Ascending aorta (tissue), 2 donors: ENCODE measurements around the gene KRTAP17-1. TPM values are rescaled to one million over a fixed set of nuclear protein-coding genes. Genes with fewer than 3 reads are reported as not detected.

Source experiments
- DNase-seq, 2 donors: peaks; one replicate each; pipeline ENCODE4 v3.0.0-alpha.2; 2019; ENCODE audit warnings: low spot score in 2 of 2
- H3K27ac ChIP-seq, 2 donors: fragments of 200-600 bp; sonication (generic); one replicate each; pipeline ENCODE4 v1.5.1; 2016 to 2017; ENCODE audit warnings: mild to moderate bottlenecking in 1 of 2
- H3K27me3 ChIP-seq: fragments of 200-600 bp; sonication (generic); one replicate; pipeline ENCODE4 v1.5.1; 2017
- H3K36me3 ChIP-seq, 2 donors: fragments of 200-600 bp; sonication (generic); one replicate each; pipeline ENCODE4 v1.5.1; 2016
- H3K4me1 ChIP-seq, 2 donors: fragments of 200-600 bp; sonication (generic); one replicate each; pipeline ENCODE4 v1.5.1; 2016 to 2017; ENCODE audit warnings: mild to moderate bottlenecking in 1 of 2
- H3K4me3 ChIP-seq, 2 donors: fragments of 200-600 bp; sonication (generic); one replicate each; pipeline ENCODE4 v1.5.1; 2016 to 2017; ENCODE audit warnings: mild to moderate bottlenecking in 1 of 2
- H3K9me3 ChIP-seq, 2 donors: fragments of 200-600 bp; sonication (generic); one replicate each; pipeline ENCODE4 v1.5.1; 2016
- CTCF ChIP-seq, 3 experiments: fragments of 200-600 bp in 2 of 3; fragments of 450-650 bp in 1 of 3; sonication (generic) in 2 of 3; IDR thresholded peaks; one replicate each; pipeline ENCODE4 v1.5.1; 2016 to 2019; ENCODE audit warnings: antibody characterized with exemption in 3 of 3, mild to moderate bottlenecking in 1 of 3, moderate library complexity in 1 of 3
- intact Hi-C: fragments of 100-400 bp; cut with DNase I; formaldehyde crosslinking; loops from one replicate; pipeline ENCODE4 v1.15.1; 2023
- total RNA-seq: library from RNA; depleted of rRNA; stranded (reverse); fragments of >200 nt; gene quantifications from one replicate; pipeline ENCODE4 v1.1.0, GENCODE V29; 2016

KRTAP17-1 gene
- total RNA-seq, 1 donor from 2014 or later = not detected

GRCh38 chr17:41340934-41341861 is 25.7 kb upstream of the KRTAP17-1 start:
- H3K9me3 ChIP-seq = no peaks in the 10 kb centered on the region
- no peak for TF ChIP-seq CTCF (IDR thresholded peaks at IDR 0.05)
- intact Hi-C loops = no loop called here

GRCh38 chr17:41340494-41340893 is 25.0 kb upstream of the KRTAP17-1 start:
- Histone ChIP-seq H3K9me3 (no peaks in the 10 kb centered on the region), H3K36me3 (no peaks in the 10 kb centered on the region), H3K4me1 (no peaks in the 10 kb centered on the region), H3K27ac (no peak overlapping the region), H3K4me3 (no peak overlapping the region), H3K27me3 (no peaks in the 10 kb centered on the region)
- intact Hi-C loops = no loop called here
- TF ChIP-seq CTCF (IDR thresholded peaks at IDR 0.05) = no peak
- no peak for DNase-seq

More at GRCh38 chr17:41340934-41341861, 25.7 kb upstream of the KRTAP17-1 start:
- H3K27ac ChIP-seq = no peak overlapping the region
- H3K27me3 ChIP-seq = no peaks in the 10 kb centered on the region
- DNase-seq = no peak
- no peaks in the 10 kb centered on the region for H3K4me1 ChIP-seq
- H3K4me3 ChIP-seq = no peak overlapping the region
- no peaks in the 10 kb centered on the region for H3K36me3 ChIP-seq

GRCh38 chr17:41339571-41340172 is 24.2 kb upstream of the KRTAP17-1 start:
- Histone ChIP-seq H3K36me3 (no peaks in the 10 kb centered on the region), H3K27me3 (no peaks in the 10 kb centered on the region), H3K9me3 (no peaks in the 10 kb centered on the region), H3K4me1 (no peaks in the 10 kb centered on the region), H3K4me3 (no peak overlapping the region), H3K27ac (no peak overlapping the region)
- intact Hi-C loops = no loop called here
- no peak for TF ChIP-seq CTCF (IDR thresholded peaks at IDR 0.05)
- DNase-seq = no peak

GRCh38 chr17:41338961-41339485 is 23.5 kb upstream of the KRTAP17-1 start:
- Histone ChIP-seq H3K36me3 (no peaks in the 10 kb centered on the region), H3K27ac (no peak overlapping the region), H3K4me1 (no peaks in the 10 kb centered on the region), H3K4me3 (no peak overlapping the region), H3K9me3 (no peaks in the 10 kb centered on the region), H3K27me3 (no peaks in the 10 kb centered on the region)
- no peak for TF ChIP-seq CTCF (IDR thresholded peaks at IDR 0.05)
- intact Hi-C loops = no loop called here
- DNase-seq = no peak

GRCh38 chr17:41335747-41336146 is 20.2 kb upstream of the KRTAP17-1 start:
- intact Hi-C loops = no loop called here
- Histone ChIP-seq H3K4me1 (no peaks in the 10 kb centered on the region), H3K9me3 (no peaks in the 10 kb centered on the region), H3K27me3 (no peaks in the 10 kb centered on the region), H3K27ac (no peak overlapping the region), H3K4me3 (no peak overlapping the region), H3K36me3 (no peaks in the 10 kb centered on the region)
- no peak for TF ChIP-seq CTCF (IDR thresholded peaks at IDR 0.05)
- no peak for DNase-seq
